ENCODE data around the gene DTD1. TPM values are rescaled to one million over a fixed set of nuclear protein-coding genes. Genes with fewer than 3 reads are reported as not detected.

The DTD1 gene
- total and polyA plus RNA-seq, 11 donors, result 8.0 to 30.3 (median 15.6) TPM

DNA sequence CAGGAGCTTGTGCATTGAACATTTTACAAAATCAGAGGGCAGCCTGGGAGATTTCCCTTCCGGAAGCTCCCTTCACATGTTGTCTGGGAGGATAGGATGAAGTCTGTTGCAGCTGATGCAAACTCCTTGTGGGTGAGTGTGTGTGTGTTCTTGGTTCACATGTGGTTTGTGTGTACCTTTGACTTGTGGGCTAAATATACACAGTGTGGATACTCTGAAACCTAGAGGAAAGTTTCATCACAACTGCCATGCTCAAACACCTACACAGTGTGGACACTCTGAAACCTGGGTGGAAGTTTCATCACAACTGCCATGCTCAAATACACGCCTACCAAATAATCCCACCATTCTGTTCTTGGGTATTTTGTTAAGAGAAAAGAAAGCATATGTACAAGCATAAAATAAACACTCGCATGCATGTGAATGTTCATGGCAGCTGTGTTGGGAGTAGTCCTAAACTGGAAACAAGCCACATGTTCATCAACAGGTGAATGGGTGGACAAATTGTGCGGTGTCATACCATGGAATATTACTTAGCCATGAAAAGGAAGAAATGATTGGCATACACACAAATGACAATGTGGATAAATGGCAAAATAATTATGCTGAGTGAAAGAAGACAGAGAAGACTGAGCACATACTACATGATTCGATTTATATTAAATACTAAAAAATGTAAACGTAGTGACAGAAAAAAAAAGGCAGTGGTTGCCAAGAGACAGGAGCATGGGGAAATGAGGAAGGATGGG is 227.5 kb downstream of the DTD1 start:
- Histone ChIP-seq H3K4me3 (no peak overlapping the region), H3K36me3 (no peaks in the 10 kb centered on the region), H3K9me3 (peaks cover 0 to 7% (median 0%) of the 10 kb centered on the region in 12 donors), H3K27ac (no peak overlapping the region), H3K4me1 (no peaks in the 10 kb centered on the region), H3K27me3 (peaks cover 0 to 4% (median 0%) of the 10 kb centered on the region in 9 donors)
- no peak for TF ChIP-seq POLR2A (IDR thresholded peaks at IDR 0.05)
- no peak for TF ChIP-seq CTCF (IDR thresholded peaks at IDR 0.05)
- intact Hi-C loops (cut with DNase I), result no loop called here
- no peak for DNase-seq
- ATAC-seq, result no peak
- WGBS, 4 donors, result 89 to 92% (median 90%) methylated on average over 6 of the region's 6 CpGs

Other genes with a start within 250 kb of the DTD1 start
- 1 to 10 TPM in 4 of 9 donors, under 1 TPM in 4, not detected in 1; 0.46 to 2.0 (median 0.85) TPM for gene DZANK1, start 121.0 kb upstream of the DTD1 start, total RNA-seq
- gene DZANK1, start 121.0 kb upstream of the DTD1 start, polyA plus RNA-seq, result under 1 TPM; 0.72 to 0.97 TPM
- gene POLR3F, start 120.7 kb upstream of the DTD1 start, total RNA-seq, result 10 to 100 TPM in 1 of 9 donors, 1 to 10 TPM in 8; 5.9 to 12.0 (median 8.0) TPM
- gene POLR3F, start 120.7 kb upstream of the DTD1 start, polyA plus RNA-seq, result 10 to 100 TPM in 1 of 2 donors, 1 to 10 TPM in 1; 5.2 to 11.2 TPM
- 1 to 10 TPM; 4.6 to 9.1 (median 6.2) TPM for gene RBBP9, start 90.8 kb upstream of the DTD1 start, total RNA-seq
- gene RBBP9, start 90.8 kb upstream of the DTD1 start, polyA plus RNA-seq, result 1 to 10 TPM; 2.1 to 5.2 TPM
- 10 to 100 TPM in 7 of 9 donors, 1 to 10 TPM in 2; 8.5 to 29.2 (median 11.9) TPM for gene SEC23B, start 80.1 kb upstream of the DTD1 start, total RNA-seq
- 10 to 100 TPM in 1 of 2 donors, 1 to 10 TPM in 1; 1.8 to 17.0 TPM for gene SEC23B, start 80.1 kb upstream of the DTD1 start, polyA plus RNA-seq
- gene SMIM26, start 20.6 kb upstream of the DTD1 start, total RNA-seq, result 100 to 1,000 TPM in 6 of 9 donors, 10 to 100 TPM in 3; 80.1 to 224 (median 103) TPM
- gene SMIM26, start 20.6 kb upstream of the DTD1 start, polyA plus RNA-seq, result 100 to 1,000 TPM; 190 to 274 TPM
- not detected for gene SCP2D1, start 225.7 kb downstream of the DTD1 start, total RNA-seq
- not detected for gene SCP2D1, start 225.7 kb downstream of the DTD1 start, polyA plus RNA-seq

Measured in heart left ventricle (tissue), 16 donors.